DMS53 treated with DMSO at 0.1 percent for 48 hours (cell line): Measurements from ENCODE around the gene TSC1.

Experiments
- DNase-seq: peaks from one replicate; lab custom pipeline; 2025; ENCODE audit not compliant: unreplicated experiment; lab: John Stamatoyannopoulos, UW

The TSC1 gene

GRCh38 chr9:132864691-132865090, 79.7 kb downstream of the TSC1 start:
- DNase-seq, result no peak

DNA sequence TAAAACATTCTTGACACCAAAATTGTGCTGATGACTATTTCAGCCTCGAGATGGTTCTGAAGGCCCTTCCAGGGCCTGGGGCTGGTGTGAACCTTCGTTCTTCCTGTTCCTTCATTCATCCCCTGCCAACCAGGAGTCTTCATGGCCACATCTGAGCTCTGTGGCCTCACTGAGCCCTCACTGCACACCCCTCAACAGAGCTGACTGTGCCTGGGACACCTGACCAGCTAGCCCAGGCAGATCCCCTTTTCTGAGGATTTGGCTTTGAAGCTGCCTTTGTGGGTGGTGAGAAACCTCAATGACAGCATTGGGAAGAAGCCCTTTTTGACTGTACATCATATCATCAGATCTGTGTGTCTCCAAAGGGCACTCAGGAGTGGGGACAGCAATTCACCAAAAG, 80.1 kb downstream of the TSC1 start:
- no peak for DNase-seq

- no peak for DNase-seq
These were observed 81.3 kb downstream of the TSC1 start for GRCh38 chr9:132863096-132863495.

DNA sequence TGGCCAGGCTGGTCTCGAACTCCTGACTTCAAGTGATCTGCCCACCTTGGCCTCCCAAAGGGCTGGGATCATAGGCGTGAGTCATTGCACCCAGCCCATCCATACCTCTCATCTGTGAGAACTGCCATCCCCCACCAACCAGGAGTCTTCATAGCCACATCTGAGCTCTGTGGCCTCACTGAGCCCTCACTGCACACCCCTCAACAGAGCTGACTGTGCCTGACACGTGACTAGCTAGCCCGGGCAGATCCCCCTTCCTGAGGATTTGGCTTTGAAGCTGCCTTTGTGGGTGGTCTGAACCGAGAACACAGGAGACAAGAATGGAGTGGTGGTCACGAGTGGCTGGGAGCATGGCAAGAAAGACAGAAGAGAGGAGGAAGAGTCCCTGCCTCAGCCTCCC, 81.9 kb downstream of the TSC1 start:
- no peak for DNase-seq

- no peak for DNase-seq
These were observed 82.8 kb downstream of the TSC1 start for GRCh38 chr9:132861666-132862065.

DNA sequence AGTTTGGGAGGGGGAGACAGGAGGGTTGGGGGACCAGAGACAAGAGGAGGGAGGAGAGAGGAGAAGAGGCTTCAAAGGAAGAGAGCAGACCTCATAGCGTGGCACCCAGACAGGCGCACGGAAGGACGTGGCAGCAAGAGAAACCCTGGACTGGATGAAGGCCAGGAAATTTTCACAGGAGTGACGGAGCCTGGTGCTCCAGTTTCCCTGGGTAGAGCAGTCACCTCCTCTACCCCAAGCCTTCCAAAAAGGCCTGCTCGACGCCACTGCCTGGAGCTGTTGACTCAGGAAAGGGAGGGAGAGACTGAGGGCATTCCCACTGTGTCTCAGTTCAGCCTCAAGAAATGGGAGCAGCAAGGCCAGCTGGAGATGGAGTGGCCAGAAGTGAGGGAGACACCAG, 85.7 kb downstream of the TSC1 start:
- DNase-seq, result no peak

- no peak for DNase-seq
These were observed 86.6 kb downstream of the TSC1 start for GRCh38 chr9:132857616-132858342.

DNA sequence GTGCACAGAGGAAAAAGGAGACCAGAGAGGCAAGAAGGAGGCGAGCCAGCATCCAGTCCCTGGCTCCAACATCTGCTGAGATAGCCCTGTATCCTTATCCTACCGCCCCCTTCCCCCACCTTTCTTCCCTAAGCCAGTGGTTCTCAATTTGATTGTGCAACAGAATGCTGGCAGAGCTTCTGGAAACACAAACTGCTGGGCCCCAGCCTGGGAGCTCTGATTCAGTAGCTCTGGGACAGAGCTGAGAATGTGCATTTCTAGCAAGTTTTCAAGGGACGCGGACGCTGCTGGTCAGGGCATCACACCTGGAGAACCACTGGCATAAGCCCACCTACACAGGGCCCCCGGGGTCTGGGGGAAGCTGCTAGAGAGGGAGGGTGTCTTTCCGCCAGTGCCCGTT, 87.4 kb downstream of the TSC1 start:
- DNase-seq, result no peak

DNA sequence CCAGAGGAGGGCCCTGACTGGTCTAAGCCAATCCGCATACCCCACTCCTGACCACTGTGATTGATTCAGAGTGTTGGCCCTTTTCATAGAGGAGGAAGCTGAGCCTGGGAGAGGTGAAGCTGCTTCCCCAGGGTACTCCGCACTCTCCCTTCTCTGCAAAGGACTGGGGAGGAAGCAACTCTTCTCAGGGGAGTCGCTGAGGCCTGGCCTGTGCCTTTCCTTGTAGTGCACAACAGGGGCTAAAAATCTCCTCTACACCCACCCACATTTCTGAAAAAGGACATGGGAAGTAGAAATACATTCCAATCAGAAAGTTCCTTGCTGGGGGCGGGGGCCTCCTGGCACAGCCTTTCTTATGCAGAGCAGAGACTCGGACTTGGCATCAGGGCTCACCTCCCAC, 88.5 kb downstream of the TSC1 start:
- no peak for DNase-seq

DNA sequence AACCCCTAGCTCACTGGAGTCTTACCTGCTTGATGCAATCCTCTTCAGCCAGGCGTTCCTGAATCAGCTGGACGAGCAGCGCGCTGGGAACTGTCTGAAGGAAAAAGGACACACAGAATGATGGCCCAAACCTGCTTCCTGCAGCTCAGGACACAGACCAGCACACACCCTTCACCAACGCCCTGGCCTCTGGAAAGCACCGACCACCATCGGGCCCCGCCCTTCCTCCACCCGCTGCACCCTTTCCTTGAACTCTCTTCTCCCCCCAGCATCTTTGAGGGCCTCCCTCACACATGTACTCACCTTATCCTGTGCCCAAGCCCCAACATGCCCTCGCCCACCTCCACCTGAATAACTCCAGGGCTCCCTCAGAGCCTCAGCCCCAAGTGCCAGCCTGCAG, 89.6 kb downstream of the TSC1 start:
- DNase-seq, result no peak

DNA sequence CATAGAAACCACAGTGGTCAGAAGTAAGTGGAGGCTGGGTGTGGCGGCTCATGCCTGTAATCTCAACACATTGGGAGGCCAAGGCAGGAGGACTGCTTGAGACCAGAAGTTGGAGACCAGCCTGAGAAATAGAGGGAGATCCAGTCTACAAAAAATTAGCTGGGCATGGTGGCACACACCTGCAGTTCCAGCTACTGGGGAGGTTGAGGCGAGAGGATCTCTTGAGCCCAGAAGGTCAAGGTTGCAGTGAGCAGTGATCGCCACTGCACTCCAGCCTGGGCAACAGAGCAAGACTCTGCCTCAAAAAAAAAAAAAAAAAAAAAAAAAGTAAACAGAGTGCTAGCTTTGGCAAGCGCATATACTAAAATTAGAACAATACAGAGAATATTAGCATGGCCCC, 90.9 kb downstream of the TSC1 start:
- DNase-seq, result no peak

- peak; percentile 20 for DNase-seq
These were observed 95.2 kb downstream of the TSC1 start for GRCh38 chr9:132849185-132849706.

DNA sequence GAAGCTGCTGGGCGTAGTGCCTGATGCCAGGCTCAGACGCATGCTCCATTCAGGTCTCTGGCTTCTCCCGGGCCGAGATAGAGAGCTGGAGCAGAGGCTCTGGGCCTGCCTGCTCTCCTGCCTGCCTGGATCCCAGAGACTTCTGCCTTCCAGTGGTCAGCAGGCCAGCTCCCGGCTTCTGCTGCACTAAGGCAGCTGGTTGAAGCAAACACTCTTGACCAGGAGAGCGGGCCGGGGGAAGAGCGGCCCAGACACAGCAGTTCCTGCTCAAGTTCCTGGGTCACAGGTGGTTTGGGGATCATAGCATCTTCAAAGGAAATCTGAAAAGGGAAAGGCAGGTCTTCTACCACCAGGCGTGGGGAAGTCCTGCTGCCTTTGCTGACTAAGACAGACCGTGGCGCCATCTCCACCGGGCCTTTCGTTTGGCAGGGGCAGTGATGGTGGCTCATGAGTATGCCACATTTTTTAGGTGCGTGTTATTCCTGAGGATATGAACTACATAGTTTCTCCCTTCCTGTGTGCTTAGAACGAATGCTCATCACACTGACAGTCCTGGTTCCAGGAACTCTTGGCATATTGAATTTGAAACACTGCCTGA, 97.4 kb downstream of the TSC1 start:
- no peak for DNase-seq

GRCh38 chr9:132846109-132846917, 98.1 kb downstream of the TSC1 start:
- DNase-seq, result no peak

DNA sequence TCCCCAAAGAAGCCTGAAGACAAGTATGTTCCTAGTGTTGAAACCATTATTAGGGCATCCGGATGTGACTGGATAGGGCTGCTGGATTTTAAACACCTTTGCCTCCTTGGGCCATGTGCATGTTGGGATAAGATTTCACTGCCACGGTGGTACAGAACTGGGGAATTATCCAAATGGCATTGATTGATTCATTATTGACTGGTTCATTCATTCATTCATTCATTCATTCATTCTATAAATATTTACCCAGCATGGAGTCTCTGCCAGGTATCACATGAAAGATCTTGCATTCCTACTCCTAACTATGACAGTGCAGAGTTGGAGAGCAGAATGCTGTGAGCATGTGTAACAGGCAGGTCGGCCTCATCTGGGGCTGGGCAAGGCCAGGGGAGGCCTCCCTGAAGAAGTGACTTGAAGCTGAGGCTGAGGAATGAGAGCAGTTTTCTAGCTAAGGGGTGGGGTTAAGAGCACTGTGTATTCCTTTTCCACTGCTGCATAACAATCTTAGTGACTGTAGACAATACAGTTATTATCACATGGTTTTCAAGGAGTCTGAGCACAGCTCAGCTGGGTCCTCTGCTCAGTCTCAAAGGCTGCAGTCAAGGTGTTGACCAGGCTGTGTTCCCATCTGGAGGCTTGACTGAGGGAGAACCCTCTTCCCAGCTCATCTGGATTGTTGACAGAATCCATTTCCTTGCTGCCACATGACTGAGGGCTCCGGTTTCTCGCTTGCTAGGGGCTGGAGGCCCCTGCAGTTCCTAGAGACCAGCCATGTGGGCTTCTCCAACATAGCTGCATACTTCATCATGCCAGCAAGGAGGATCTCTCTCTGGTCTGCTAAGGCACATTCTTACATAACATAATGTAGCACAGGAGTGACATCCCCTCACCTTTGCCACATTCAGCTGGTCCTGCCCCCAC, 102.0 kb downstream of the TSC1 start:
- DNase-seq, result no peak
